A172 (cell line): ENCODE results near the gene DIPK2B. TPM values are rescaled to one million over a fixed set of nuclear protein-coding genes. Genes with fewer than 3 reads are reported as not detected.

Source experiments
- DNase-seq: peaks from one replicate; pipeline ENCODE4 v3.0.0-alpha.2; 2015; ENCODE audit warnings: low spot score
- total RNA-seq: library from RNA; depleted of rRNA; stranded (reverse); fragments of >200 nt; shearing (Covaris generic); gene quantifications from 2 replicates; pipeline ENCODE4 v1.2.3, GENCODE V29; 2014

The DIPK2B gene
- total RNA-seq, 1 experiment from 2014 or later, result not detected

- no peak for DNase-seq
These were observed 36.6 kb downstream of the DIPK2B start for GRCh38 chrX:45164021-45164621.

- no peak for DNase-seq
These were observed 43.0 kb downstream of the DIPK2B start for GRCh38 chrX:45157647-45158046.

- no peak for DNase-seq
These were observed 46.2 kb downstream of the DIPK2B start for GRCh38 chrX:45154462-45154861.

GRCh38 chrX:45154033-45154360 is 46.7 kb downstream of the DIPK2B start:
- DNase-seq, result no peak
